Activated CD4-positive, alpha-beta memory T cell treated with anti-CD3 and anti-CD28 coated beads, Interleukin-2, amount 10 ng/mL, durations not matched to agents 7 days and 5 days (primary cell): ENCODE measurements around the gene TNS3. TPM values are rescaled to one million over a fixed set of nuclear protein-coding genes. Genes with fewer than 3 reads are reported as not detected.

ENCODE experiments used
- CTCF ChIA-PET: fragments of 350-600 bp; sonication (Branson Sonifier 250); formaldehyde crosslinking; loops from one replicate; lab custom pipeline; 2021; ENCODE audit warnings: antibody characterized with exemption, inconsistent platforms; lab: Charles Lee
- POLR2A ChIA-PET: fragments of 350-600 bp; sonication (Branson Sonifier 250); formaldehyde crosslinking; loops from one replicate; lab custom pipeline; 2021; ENCODE audit warnings: antibody characterized with exemption; lab: Charles Lee
- DNase-seq: peaks from one replicate; pipeline ENCODE4 v3.0.0-alpha.2; 2020
- H3K27ac Mint-ChIP-seq: one replicate; pipeline ENCODE4 v1.8.0; 2021; ENCODE audit warnings: mild to moderate bottlenecking, mixed read lengths
- H3K27me3 Mint-ChIP-seq: one replicate; pipeline ENCODE4 v1.8.0; 2021; ENCODE audit warnings: mixed read lengths
- H3K36me3 Mint-ChIP-seq: one replicate; pipeline ENCODE4 v1.8.0; 2021; ENCODE audit warnings: low read depth, mixed read lengths
- H3K4me1 Mint-ChIP-seq: one replicate; pipeline ENCODE4 v1.8.0; 2021; ENCODE audit warnings: mixed read lengths
- H3K4me3 Mint-ChIP-seq: one replicate; pipeline ENCODE4 v1.8.0; 2021; ENCODE audit warnings: mild to moderate bottlenecking, mixed read lengths
- H3K9me3 Mint-ChIP-seq: one replicate; pipeline ENCODE4 v1.8.0; 2021; ENCODE audit warnings: mixed read lengths
- total RNA-seq, 2 experiments: library from RNA; stranded (reverse); gene quantifications; one replicate each; pipeline ENCODE4 v1.2.3, GENCODE V29; 2021

TNS3 gene
- total RNA-seq, 2 experiments from 2014 or later: 0.15 to 0.18 TPM

- H3K27me3 Mint-ChIP-seq: no peaks in the 10 kb centered on the region
- H3K9me3 Mint-ChIP-seq: no peaks in the 10 kb centered on the region
- H3K4me1 Mint-ChIP-seq: no peaks in the 10 kb centered on the region
- POLR2A ChIA-PET: no interaction called here
- no peak overlapping the region for H3K27ac Mint-ChIP-seq
- no peaks in the 10 kb centered on the region for H3K36me3 Mint-ChIP-seq
- no peak for DNase-seq
- no peak overlapping the region for H3K4me3 Mint-ChIP-seq
- CTCF ChIA-PET: no interaction called here
Observed at GRCh38 chr7:47510786-47511185, 71.1 kb downstream of the TNS3 start.

- Mint-ChIP-seq H3K4me3 (no peak overlapping the region), H3K27ac (no peak overlapping the region), H3K27me3 (no peaks in the 10 kb centered on the region), H3K9me3 (no peaks in the 10 kb centered on the region), H3K4me1 (no peaks in the 10 kb centered on the region), H3K36me3 (no peaks in the 10 kb centered on the region)
- CTCF ChIA-PET: no interaction called here
- POLR2A ChIA-PET: no interaction called here
- DNase-seq: no peak
Observed at GRCh38 chr7:47510192-47510591, 71.7 kb downstream of the TNS3 start.

DNA sequence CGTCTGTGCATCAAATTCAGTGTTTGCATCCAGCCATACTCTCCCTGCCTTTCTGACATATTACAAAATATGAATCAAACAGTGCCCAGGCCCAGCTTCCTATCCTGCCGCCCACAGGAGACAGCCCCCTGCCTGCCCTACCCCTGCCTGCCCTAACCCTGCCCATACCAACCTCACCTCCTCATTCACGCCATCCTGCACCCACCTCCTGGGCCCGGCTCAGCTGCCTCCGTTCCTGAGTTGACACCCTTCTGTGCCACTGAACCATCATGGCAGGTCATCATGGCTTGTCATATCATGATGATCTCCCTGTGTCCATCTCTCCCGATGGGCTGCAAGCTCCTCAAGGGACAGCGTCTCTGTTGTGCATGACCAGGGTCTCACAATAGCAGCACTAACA, 72.3 kb downstream of the TNS3 start:
- Mint-ChIP-seq H3K9me3 (no peaks in the 10 kb centered on the region), H3K4me1 (no peaks in the 10 kb centered on the region), H3K27me3 (no peaks in the 10 kb centered on the region), H3K27ac (no peak overlapping the region), H3K36me3 (no peaks in the 10 kb centered on the region), H3K4me3 (no peak overlapping the region)
- ChIA-PET CTCF (no interaction called here), POLR2A (no interaction called here)
- DNase-seq: no peak

GRCh38 chr7:47508389-47509380, 73.2 kb downstream of the TNS3 start:
- Mint-ChIP-seq H3K4me1 (no peaks in the 10 kb centered on the region), H3K27me3 (no peaks in the 10 kb centered on the region), H3K4me3 (no peak overlapping the region), H3K27ac (no peak overlapping the region), H3K36me3 (no peaks in the 10 kb centered on the region), H3K9me3 (no peaks in the 10 kb centered on the region)
- CTCF ChIA-PET: no interaction called here
- POLR2A ChIA-PET: no interaction called here
- DNase-seq: no peak

- no peak overlapping the region for H3K4me3 Mint-ChIP-seq
- no peaks in the 10 kb centered on the region for H3K4me1 Mint-ChIP-seq
- ChIA-PET POLR2A (no interaction called here), CTCF (no interaction called here)
- no peaks in the 10 kb centered on the region for H3K9me3 Mint-ChIP-seq
- no peaks in the 10 kb centered on the region for H3K36me3 Mint-ChIP-seq
- no peaks in the 10 kb centered on the region for H3K27me3 Mint-ChIP-seq
- H3K27ac Mint-ChIP-seq: no peak overlapping the region
- DNase-seq: no peak
Observed at GRCh38 chr7:47507522-47507921, 74.4 kb downstream of the TNS3 start.

DNA sequence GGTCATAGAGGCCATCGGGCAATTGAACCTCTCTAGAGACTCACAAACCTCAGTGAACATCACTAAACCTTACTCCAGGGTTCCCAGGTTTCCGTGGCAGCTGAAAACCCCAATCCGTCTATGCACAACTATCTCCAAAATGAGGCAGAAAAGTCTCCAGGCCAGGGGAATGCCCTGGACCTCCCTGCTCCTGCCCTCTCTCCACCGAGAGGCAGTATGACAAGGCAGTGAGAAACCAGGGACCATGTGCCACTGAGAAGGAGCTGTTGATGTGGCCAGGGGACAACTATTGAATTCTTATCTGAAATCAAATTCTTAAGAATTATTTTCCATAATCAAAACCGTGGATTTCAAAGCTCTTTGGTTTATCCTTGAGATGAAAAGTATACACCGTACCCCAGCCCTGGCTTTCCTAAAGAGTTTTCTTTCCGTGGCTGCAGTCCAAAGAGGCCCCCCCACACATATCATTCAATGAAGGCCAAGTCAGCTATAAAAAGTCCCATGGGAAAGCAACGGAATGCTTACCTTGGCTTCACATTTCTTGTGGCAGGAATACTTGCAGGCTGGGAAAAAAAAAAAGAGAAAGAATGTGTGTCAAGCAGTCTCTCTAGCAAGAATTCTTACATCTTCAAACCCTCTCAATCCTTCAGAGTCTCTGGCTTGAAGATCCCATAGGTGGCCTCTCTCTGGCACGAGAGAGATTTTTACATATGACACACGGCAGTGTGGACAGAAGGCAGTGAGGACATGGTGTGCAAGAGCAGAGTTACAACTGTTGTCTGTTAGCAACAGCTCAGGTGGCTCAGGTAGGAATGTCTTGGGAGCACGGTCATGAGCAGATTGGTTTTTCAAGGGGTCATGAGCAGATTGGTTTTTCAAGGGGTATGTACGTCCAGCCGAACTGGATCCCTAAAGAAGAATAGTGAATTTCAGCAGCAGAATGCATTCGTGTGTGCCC, 75.2 kb downstream of the TNS3 start:
- Mint-ChIP-seq H3K27ac (no peak overlapping the region), H3K27me3 (no peaks in the 10 kb centered on the region), H3K4me1 (no peaks in the 10 kb centered on the region), H3K36me3 (no peaks in the 10 kb centered on the region), H3K4me3 (no peak overlapping the region), H3K9me3 (no peaks in the 10 kb centered on the region)
- ChIA-PET CTCF (no interaction called here), POLR2A (no interaction called here)
- no peak for DNase-seq

DNA sequence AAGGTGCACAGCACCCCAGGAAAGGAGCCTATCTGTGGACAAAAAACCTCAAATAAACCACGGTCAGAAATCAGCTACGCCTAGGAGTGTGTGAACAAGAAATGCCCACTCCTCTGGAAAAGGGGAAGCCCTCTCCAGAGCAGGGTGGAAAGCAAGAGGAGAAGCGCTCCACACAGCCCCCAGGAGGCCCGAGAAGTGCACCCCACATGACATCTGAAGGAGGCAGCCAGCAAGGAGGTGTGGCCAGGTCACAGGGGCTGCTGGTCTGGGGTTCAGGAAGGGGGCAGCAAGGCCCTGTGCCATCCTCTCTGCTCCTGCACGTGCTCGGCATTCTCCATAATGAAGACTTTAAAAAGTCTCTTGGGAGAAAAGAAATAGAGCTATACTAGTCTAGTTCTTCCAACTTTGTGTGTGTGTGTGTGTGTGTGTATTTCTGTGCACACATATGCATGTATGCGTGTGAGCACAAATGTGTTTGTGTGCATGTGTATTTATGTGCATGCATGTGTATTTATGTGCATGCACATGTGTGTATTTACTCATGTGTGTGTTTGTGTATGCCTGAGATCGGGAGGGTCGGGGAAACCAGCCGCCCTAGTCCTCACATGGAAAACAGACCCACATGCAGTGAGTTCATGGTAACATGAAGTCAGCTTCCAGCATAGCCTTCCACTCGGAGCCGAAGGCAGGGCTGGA, 76.5 kb downstream of the TNS3 start:
- Mint-ChIP-seq H3K27me3 (no peaks in the 10 kb centered on the region), H3K27ac (no peak overlapping the region), H3K4me1 (no peaks in the 10 kb centered on the region), H3K9me3 (no peaks in the 10 kb centered on the region), H3K4me3 (no peak overlapping the region), H3K36me3 (no peaks in the 10 kb centered on the region)
- ChIA-PET CTCF (no interaction called here), POLR2A (no interaction called here)
- no peak for DNase-seq

- no peak for DNase-seq
- no peaks in the 10 kb centered on the region for H3K27me3 Mint-ChIP-seq
- H3K9me3 Mint-ChIP-seq: no peaks in the 10 kb centered on the region
- no peaks in the 10 kb centered on the region for H3K36me3 Mint-ChIP-seq
- H3K27ac Mint-ChIP-seq: no peak overlapping the region
- ChIA-PET CTCF (no interaction called here), POLR2A (no interaction called here)
- H3K4me1 Mint-ChIP-seq: no peaks in the 10 kb centered on the region
- H3K4me3 Mint-ChIP-seq: no peak overlapping the region
Observed at GRCh38 chr7:47504551-47505311, 77.2 kb downstream of the TNS3 start.

DNA sequence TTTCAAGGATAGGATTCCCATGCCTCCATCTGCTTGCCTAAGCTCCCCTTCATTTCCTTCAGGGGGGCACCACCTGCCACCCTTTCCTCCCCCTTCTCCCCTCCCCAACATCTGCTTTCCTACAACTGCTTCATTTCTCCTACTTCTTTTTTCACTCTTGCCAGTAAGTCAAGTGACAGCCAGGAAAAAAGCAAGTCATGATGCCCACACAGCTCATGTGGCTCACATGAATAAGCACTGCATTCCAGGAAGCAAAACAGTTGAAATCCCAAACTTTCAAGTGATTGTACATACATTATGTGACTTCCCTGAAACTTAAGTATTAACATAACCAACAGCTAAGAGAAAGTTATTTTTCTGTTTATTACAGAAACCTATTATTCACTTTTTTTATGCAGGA, 78.6 kb downstream of the TNS3 start:
- Mint-ChIP-seq H3K27ac (no peak overlapping the region), H3K9me3 (no peaks in the 10 kb centered on the region), H3K27me3 (no peaks in the 10 kb centered on the region), H3K36me3 (no peaks in the 10 kb centered on the region), H3K4me1 (no peaks in the 10 kb centered on the region), H3K4me3 (no peak overlapping the region)
- POLR2A ChIA-PET: no interaction called here
- DNase-seq: no peak
- CTCF ChIA-PET: no interaction called here

DNA sequence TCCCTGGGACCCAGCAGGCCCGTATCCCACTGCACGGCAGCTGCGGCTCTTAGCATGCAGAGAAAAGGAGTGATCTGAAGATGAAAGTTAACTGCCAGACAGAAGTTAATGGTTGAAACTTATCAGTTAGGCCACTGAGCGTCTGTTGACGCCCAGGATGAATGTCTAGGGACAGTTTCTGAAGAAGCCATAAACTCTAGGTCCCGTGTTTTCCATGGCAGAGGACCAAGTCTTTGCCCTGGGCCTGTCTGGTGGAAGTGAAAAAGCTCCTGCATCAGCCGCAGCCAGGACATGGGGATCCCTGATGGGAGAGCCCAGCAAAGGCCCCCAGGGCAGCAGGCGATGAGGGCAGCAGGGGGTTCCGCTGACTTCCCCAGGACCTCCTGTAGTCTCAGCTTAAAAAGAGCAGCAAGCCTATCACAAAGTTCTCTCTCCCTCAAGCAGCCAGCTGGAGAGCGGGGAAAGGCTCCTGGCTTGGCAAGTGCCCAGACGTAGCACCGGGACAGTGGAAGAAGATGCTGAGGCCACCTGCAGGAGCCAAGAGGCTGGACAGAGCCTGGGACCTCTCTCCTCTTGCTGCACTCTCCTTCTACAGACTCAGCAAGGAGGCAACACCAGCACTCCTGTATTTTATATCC, 79.6 kb downstream of the TNS3 start:
- CTCF ChIA-PET: no interaction called here
- Mint-ChIP-seq H3K4me3 (no peak overlapping the region), H3K27ac (no peak overlapping the region), H3K36me3 (no peaks in the 10 kb centered on the region), H3K9me3 (no peaks in the 10 kb centered on the region), H3K27me3 (no peaks in the 10 kb centered on the region), H3K4me1 (no peaks in the 10 kb centered on the region)
- POLR2A ChIA-PET: no interaction called here
- no peak for DNase-seq

DNA sequence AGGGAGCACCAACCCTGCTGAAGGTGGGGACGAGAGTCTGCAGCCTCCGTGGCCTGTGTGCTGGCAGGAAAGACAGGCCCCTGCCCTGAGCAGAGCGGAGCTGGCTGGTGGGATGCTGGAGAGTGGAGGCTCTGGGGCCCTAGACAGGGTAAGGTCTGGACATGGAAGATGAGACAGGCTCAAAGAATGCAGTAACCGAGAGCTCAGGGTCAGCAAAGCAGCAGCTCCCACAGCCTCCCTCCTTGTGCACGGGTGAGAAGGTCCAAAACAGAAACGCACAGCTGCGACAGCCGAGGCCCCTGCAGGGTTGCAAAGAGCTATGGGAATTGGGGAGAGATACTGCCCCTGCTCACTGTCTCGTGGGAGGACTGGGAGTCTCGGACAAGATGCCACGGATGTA, 80.5 kb downstream of the TNS3 start:
- no peaks in the 10 kb centered on the region for H3K27me3 Mint-ChIP-seq
- ChIA-PET POLR2A (no interaction called here), CTCF (no interaction called here)
- H3K36me3 Mint-ChIP-seq: no peaks in the 10 kb centered on the region
- H3K4me3 Mint-ChIP-seq: no peak overlapping the region
- no peaks in the 10 kb centered on the region for H3K4me1 Mint-ChIP-seq
- no peak for DNase-seq
- H3K27ac Mint-ChIP-seq: no peak overlapping the region
- H3K9me3 Mint-ChIP-seq: no peaks in the 10 kb centered on the region

DNA sequence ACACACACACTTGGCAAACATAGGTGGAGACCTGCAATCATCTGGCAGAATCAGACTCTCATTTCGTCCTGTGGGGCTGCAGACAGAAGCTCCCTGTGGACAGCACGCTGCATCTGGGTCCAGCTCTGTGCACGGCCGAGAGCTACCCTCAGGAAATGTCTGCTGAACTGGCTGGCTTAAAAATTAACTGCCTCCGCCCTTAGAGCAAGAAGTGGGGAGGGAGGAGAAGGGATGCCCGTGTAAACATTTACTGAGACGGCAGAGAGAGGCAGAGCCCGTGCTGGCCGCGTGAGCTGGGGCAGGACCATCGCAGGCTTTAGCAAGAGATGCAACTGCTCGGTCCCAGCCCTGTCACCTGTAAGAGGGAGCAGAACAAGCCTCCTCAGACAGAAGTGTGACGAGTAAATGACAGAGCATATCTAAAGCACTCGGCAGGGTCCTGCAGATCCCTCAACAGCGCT, 81.8 kb downstream of the TNS3 start:
- Mint-ChIP-seq H3K4me3 (no peak overlapping the region), H3K36me3 (no peaks in the 10 kb centered on the region), H3K27me3 (no peaks in the 10 kb centered on the region), H3K4me1 (no peaks in the 10 kb centered on the region), H3K9me3 (no peaks in the 10 kb centered on the region), H3K27ac (no peak overlapping the region)
- CTCF ChIA-PET: no interaction called here
- no peak for DNase-seq
- POLR2A ChIA-PET: no interaction called here
